GM20000 (cell line): ENCODE data around the gene PIEZO1.

ENCODE experiments used
- DNase-seq: peaks from one replicate; pipeline ENCODE4 v3.0.0; 2012; ENCODE audit warnings: low spot score
- CTCF ChIP-seq: IDR thresholded peaks from 2 replicates; pipeline ENCODE4 v1.5.1; 2012; ENCODE audit warnings: mild to moderate bottlenecking, control low read depth; ENCODE audit errors: extremely low read depth, missing control alignments

PIEZO1 gene

GRCh38 chr16:88667461-88667860 lies 117.6 kb downstream of the PIEZO1 start:
- no peak for TF ChIP-seq CTCF

GRCh38 chr16:88665570-88665969 lies 119.5 kb downstream of the PIEZO1 start:
- TF ChIP-seq CTCF = no peak
- no peak for DNase-seq

More at GRCh38 chr16:88667461-88667860, 117.6 kb downstream of the PIEZO1 start:
- DNase-seq = no peak
